HG03196 (cell line): ENCODE measurements around the gene PITX3.

Experiments
- ATAC-seq: cut with Tn5 transposase; IDR thresholded peaks from one replicate; pipeline ENCODE4 v1.9.1; 2021; ENCODE audit not compliant: unreplicated experiment

PITX3 gene

DNA sequence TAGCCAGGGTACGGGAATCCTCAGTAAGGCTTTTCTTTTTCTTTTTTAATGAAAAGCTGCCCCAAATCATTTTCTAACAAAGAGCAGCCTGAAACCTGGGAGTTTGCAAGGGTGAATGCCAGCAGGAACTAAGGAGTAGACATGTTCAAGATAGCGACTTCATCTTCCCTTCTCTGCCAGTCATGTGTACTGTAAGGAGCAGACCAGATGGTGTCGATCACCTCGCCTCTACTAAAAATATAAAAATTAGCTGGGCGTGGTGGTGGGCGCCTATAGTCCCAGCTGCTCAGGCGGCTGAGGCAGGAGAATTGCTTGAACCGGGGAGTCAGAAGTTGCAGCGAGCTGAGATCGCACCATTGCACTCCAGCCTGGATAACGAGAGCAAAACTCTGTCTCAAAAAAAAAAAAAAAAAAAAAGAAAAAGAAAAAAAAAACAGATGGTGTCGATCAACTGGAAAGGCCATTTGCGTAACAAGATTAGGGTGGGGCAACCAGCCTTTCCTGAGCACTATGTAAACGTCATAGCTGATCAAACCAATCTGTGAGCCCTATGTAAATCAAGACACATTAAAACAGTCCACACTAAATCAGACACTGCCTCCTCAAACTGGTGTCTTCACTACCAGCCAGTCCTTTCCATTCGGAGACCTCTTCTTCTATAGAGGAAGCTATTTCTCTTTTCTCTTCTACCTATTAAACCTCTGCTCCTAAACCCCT, 55.3 kb downstream of the PITX3 start:
- no peak for ATAC-seq

DNA sequence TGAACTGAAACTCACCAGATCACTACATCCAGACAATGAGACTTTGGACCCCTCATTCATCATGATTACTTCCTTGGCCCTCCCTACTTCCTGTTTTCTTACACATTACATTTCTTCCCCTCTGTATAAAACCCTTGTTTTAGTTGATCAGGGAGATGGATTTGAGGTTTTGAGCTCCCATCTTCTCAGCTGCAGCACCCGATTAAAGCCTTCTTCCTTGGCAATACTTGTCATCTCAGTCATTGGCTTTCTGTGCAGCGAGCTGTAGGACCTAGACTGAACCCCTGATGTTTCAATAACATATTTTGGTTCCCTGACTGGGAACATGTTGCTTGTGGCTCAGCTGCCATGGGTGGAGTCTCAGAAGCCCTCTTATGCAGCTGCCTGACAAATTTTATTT, 56.0 kb downstream of the PITX3 start:
- no peak for ATAC-seq

DNA sequence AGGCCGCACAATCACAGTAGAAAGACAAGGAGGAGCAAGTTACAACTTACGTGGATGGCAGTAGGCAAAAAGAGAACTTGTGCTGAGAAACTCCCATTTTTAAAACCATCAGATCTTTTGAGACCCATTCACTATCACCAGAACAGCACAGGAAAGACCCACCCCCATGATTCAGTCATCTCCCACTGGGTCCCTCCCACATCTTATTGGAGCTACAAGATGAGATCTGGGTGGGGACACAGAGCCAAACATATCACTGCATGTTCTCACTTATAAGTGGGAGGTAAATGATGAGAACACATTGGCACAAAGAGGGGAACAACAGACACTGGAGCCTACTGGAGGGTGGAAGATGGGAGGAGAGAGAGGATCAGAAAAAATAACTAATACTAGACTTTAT, 56.7 kb downstream of the PITX3 start:
- no peak for ATAC-seq
